Heart left ventricle (tissue), 16 donors: Measurements from ENCODE around the gene TRPC1. TPM values are rescaled to one million over a fixed set of nuclear protein-coding genes. Genes with fewer than 3 reads are reported as not detected.

Source experiments
- ATAC-seq, 4 donors: fragments of 200-7000 bp; cut with Tn5 transposase; one replicate each; pipeline ENCODE4 v1.9.1; 2020 to 2022; ENCODE audit warnings: moderate library complexity in 4 of 4, mild to moderate bottlenecking in 3 of 4, moderate number of reproducible peaks in 1 of 4
- DNase-seq, 5 donors: peaks; one replicate each; pipeline ENCODE4 v3.0.0-alpha.2; 2020
- H3K27ac ChIP-seq, 12 donors: fragments of 200-600 bp; sonication (generic) in 4 of 12; one replicate each; pipeline versions ENCODE4 v1.5.0 to v1.8.0; 2016 to 2022; ENCODE audit warnings: mild to moderate bottlenecking in 2 of 12
- H3K27me3 ChIP-seq, 9 donors: fragments of 200-600 bp; sonication (generic) in 2 of 9; one replicate each; pipeline versions ENCODE4 v1.5.1 to v1.8.0; 2016 to 2022; ENCODE audit warnings: mild to moderate bottlenecking in 3 of 9
- H3K36me3 ChIP-seq, 9 donors: fragments of 200-600 bp; sonication (generic) in 2 of 9; one replicate each; pipeline versions ENCODE4 v1.5.0 to v1.8.0; 2018 to 2022; ENCODE audit warnings: mild to moderate bottlenecking in 2 of 9
- H3K4me1 ChIP-seq, 12 donors: fragments of 200-600 bp; sonication (generic) in 4 of 12; one replicate each; pipeline versions ENCODE4 v1.5.0 to v1.8.0; 2016 to 2022; ENCODE audit warnings: mild to moderate bottlenecking in 3 of 12
- H3K4me3 ChIP-seq, 12 donors: fragments of 200-600 bp; sonication (generic) in 4 of 12; one replicate each; pipeline versions ENCODE4 v1.5.0 to v1.8.0; 2017 to 2022; ENCODE audit warnings: mild to moderate bottlenecking in 9 of 12, moderate library complexity in 4 of 12
- H3K9me3 ChIP-seq, 12 donors: fragments of 200-600 bp; sonication (generic) in 4 of 12; one replicate each; pipeline versions ENCODE4 v1.5.0 to v1.8.0; 2016 to 2022; ENCODE audit warnings: mild to moderate bottlenecking in 1 of 12
- CTCF ChIP-seq, 12 donors: fragments of 200-600 bp; sonication (generic) in 4 of 12; IDR thresholded peaks; one replicate each; pipeline versions ENCODE4 v1.5.0 to v1.8.0; 2018 to 2022; ENCODE audit warnings: antibody characterized with exemption in 12 of 12, mild to moderate bottlenecking in 5 of 12
- POLR2A ChIP-seq, 2 donors: fragments of 450-650 bp; IDR thresholded peaks; one replicate each; pipeline ENCODE4 v1.6.1; 2017; ENCODE audit warnings: antibody characterized with exemption in 2 of 2, mild to moderate bottlenecking in 2 of 2, moderate library complexity in 2 of 2
- WGBS, 4 donors: extraction: QIAGEN DNeasy Blood & Tissue Kit in 2 of 4; methylation state at CpG; one replicate each; pipeline versions ENCODE4 v1.1.5 to v1.1.7; 2013 to 2018; 5-methylcytosine and 5-hydroxymethylcytosine counted together
- intact Hi-C, 10 donors: fragments of 100-400 bp; cut with DNase I; formaldehyde crosslinking; loops; one replicate each; pipeline versions ENCODE4 v1.11.1 to v1.14.2; 2022
- polyA plus RNA-seq, 2 donors: library from polyadenylated mRNA; stranded (reverse); fragments of 200-250 nt; gene quantifications; one replicate each; pipeline ENCODE4 v1.2.3, GENCODE V29; 2013
- total RNA-seq, 9 donors: library from RNA; depleted of rRNA in 2 of 9; stranded (reverse); fragments of >200 nt in 2 of 9; fragmentation: NEBNext Ultra II Directional in 3 of 9; extraction: Animal tissue kit (Norgen Biotek cat#: 25700) in 3 of 9; gene quantifications; one replicate each; pipeline versions ENCODE4 v1.1.0 to v1.2.4, GENCODE V29; 2016 to 2023
- donor health status: ischemic (EF 13 %, LVEDD 7.1; RV severe dilation, severe dysfunction).
- donor health status: healthy with polysubstance abuse.
- donor health status: DM: no; HTN: yes; CAD: no.
- donor health status: DM: no; HTN: no; CAD: no.
- donor health status: ischemic (EF 25% LVEDD 6.9; RV normal size, moderate dysfunction).
- donor health status: ischemic (EF 25% LVEDD 5.7; RV mildly dilated, moderate dysfunction).
- donor health status: healthy.
- donor health status: DM: yes; HTN: yes; CAD: no.
- donor health status: ischemic (EF 35%, LVEDD 5.7; RV mildly dilated, moderate dysfunction).
- donor health status: nonischemic (EF 11% LVEDD 7.7; RV severe dilation, severe dysfunction).
- donor health status: DM: yes; HTN: yes; CAD: no.
- donor health status: PGD.
- donor health status: ischemic (EF 29% LVEDD 5.4; RV normal size, mild dysfunction).
- donor health status: nonischemic (EF 23%, LVEDD 6.1; RV moderate dilation, normal function).

TRPC1 gene
- total and polyA plus RNA-seq, 11 donors: 3.0 to 14.2 (median 10.0) TPM

- no peaks in the 10 kb centered on the region for H3K9me3 ChIP-seq
- H3K27ac ChIP-seq: peak overlapping the region in 1 of 12 donors; percentile 70
- peaks cover 0 to 4% (median 0%) of the 10 kb centered on the region in 9 donors for H3K36me3 ChIP-seq
- H3K4me3 ChIP-seq: no peak overlapping the region
- H3K27me3 ChIP-seq: no peaks in the 10 kb centered on the region
- intact Hi-C loops: loop anchor here in 1 of 10 donors (5.0 kb wide), 1 partner anchor 143 kb away; no protein-coding TSS in a partner anchor
- TF ChIP-seq POLR2A (IDR thresholded peaks at IDR 0.05) (no peak), CTCF (IDR thresholded peaks at IDR 0.05) (no peak)
- WGBS, 4 donors: 91 to 95% (median 93%) methylated on average over 3 of the region's 3 CpGs
- DNase-seq (no peak), ATAC-seq (no peak)
- peaks cover 0 to 38% (median 16%) of the 10 kb centered on the region in 12 donors for H3K4me1 ChIP-seq
Observed at GRCh38 chr3:142849148-142849547, 125.3 kb downstream of the TRPC1 start.

- 22 to 39% (median 38%) methylated on average over 2 of the region's 2 CpGs for WGBS, 4 donors
- intact Hi-C loops: loop anchor here in 2 of 10 donors (10.0 kb wide), 2 partner anchors 124 to 134 kb away; no protein-coding TSS in a partner anchor
Observed at GRCh38 chr3:142850395-142851023, 126.7 kb downstream of the TRPC1 start.

GRCh38 chr3:142852009-142852408, 128.2 kb downstream of the TRPC1 start:
- H3K4me1 ChIP-seq: peaks cover 0 to 41% (median 17%) of the 10 kb centered on the region in 12 donors
- 83 to 89% (median 85%) methylated on average over 4 of the region's 4 CpGs for WGBS, 4 donors
- intact Hi-C loops: loop anchor here in 2 of 10 donors (10.0 kb wide), 2 partner anchors 123 to 133 kb away; no protein-coding TSS in a partner anchor

More at GRCh38 chr3:142850395-142851023, 126.7 kb downstream of the TRPC1 start:
- Histone ChIP-seq H3K4me3 (no peak overlapping the region), H3K27me3 (no peaks in the 10 kb centered on the region), H3K4me1 (peaks cover 0 to 42% (median 17%) of the 10 kb centered on the region in 12 donors), H3K9me3 (no peaks in the 10 kb centered on the region), H3K36me3 (peaks cover 0 to 4% (median 0%) of the 10 kb centered on the region in 9 donors), H3K27ac (peak overlapping the region in 7 of 12 donors; percentile 4 to 70 (median 17))
- no peak for TF ChIP-seq POLR2A (IDR thresholded peaks at IDR 0.05)
- peak in 3 of 4 donors; percentile 61 to 92 (median 89) for ATAC-seq
- DNase-seq: peak in 1 of 5 donors; percentile 41

More at GRCh38 chr3:142852009-142852408, 128.2 kb downstream of the TRPC1 start:
- Histone ChIP-seq H3K27me3 (no peaks in the 10 kb centered on the region), H3K4me3 (no peak overlapping the region), H3K9me3 (no peaks in the 10 kb centered on the region), H3K27ac (no peak overlapping the region), H3K36me3 (peaks cover 0 to 4% (median 0%) of the 10 kb centered on the region in 9 donors)
- DNase-seq (no peak), ATAC-seq (no peak)
- no peak for TF ChIP-seq CTCF (IDR thresholded peaks at IDR 0.05)
